GM23338 (cell line): ENCODE results near the gene MBOAT7. TPM values are rescaled to one million over a fixed set of nuclear protein-coding genes. Genes with fewer than 3 reads are reported as not detected.

Experiments
- ATAC-seq: fragments of 200-7000 bp; cut with Tn5 transposase; 3 replicates; pipeline ENCODE4 v1.9.1; 2020
- DNase-seq: peaks from one replicate; pipeline ENCODE4 v3.0.0-alpha.2; 2015; ENCODE audit warnings: low spot score
- H2AFZ ChIP-seq: fragments of 200-600 bp; sonication (generic); 2 replicates; pipeline ENCODE4 v1.8.0; 2016; ENCODE audit warnings: antibody characterized with exemption, mild to moderate bottlenecking, moderate library complexity
- H3F3A ChIP-seq: fragments of 200-600 bp; sonication (generic); replicated peaks from 2 replicates; pipeline ENCODE4 v1.8.0; 2017; ENCODE audit warnings: antibody characterized with exemption, mixed run types, low read depth
- H3K27ac ChIP-seq: fragments of 200-600 bp; sonication (generic); 2 replicates; pipeline ENCODE4 v1.6.1; 2016; ENCODE audit warnings: low read depth
- H3K27me3 ChIP-seq: fragments of 200-600 bp; sonication (generic); 2 replicates; pipeline ENCODE4 v1.8.0; 2016; ENCODE audit warnings: mild to moderate bottlenecking, mixed run types, moderate library complexity; ENCODE audit not compliant: insufficient read depth
- H3K36me3 ChIP-seq: fragments of 200-600 bp; sonication (generic); 2 replicates; pipeline ENCODE4 v1.8.0; 2016; ENCODE audit warnings: mild to moderate bottlenecking; ENCODE audit not compliant: insufficient read depth
- H3K4me1 ChIP-seq: fragments of 200-600 bp; sonication (generic); 2 replicates; pipeline ENCODE4 v1.8.0; 2016; ENCODE audit warnings: mild to moderate bottlenecking, moderate library complexity; ENCODE audit not compliant: insufficient read depth
- H3K4me2 ChIP-seq: fragments of 200-600 bp; sonication (generic); 2 replicates; pipeline ENCODE4 v1.7.1; 2017; ENCODE audit warnings: mixed run types
- H3K4me3 ChIP-seq: fragments of 200-600 bp; sonication (generic); 2 replicates; pipeline ENCODE4 v1.6.1; 2016; ENCODE audit warnings: mixed run types
- H3K79me2 ChIP-seq: fragments of 200-600 bp; sonication (generic); replicated peaks from 2 replicates; pipeline ENCODE4 v1.8.0; 2017; ENCODE audit warnings: mild to moderate bottlenecking; ENCODE audit not compliant: insufficient read depth
- H3K9me2 ChIP-seq: fragments of 200-600 bp; sonication (generic); 2 replicates; pipeline ENCODE4 v1.8.0; 2017; ENCODE audit not compliant: insufficient read depth
- H4K20me1 ChIP-seq: fragments of 200-600 bp; sonication (generic); replicated peaks from 2 replicates; pipeline ENCODE4 v1.8.0; 2017; ENCODE audit warnings: mild to moderate bottlenecking; ENCODE audit not compliant: insufficient read depth
- H3K27ac Mint-ChIP-seq: 2 replicates; pipeline ENCODE4 v1.8.0; 2020; ENCODE audit warnings: inconsistent platforms, mild to moderate bottlenecking, moderate library complexity, mixed read lengths
- H3K27me3 Mint-ChIP-seq: 3 replicates; pipeline ENCODE4 v1.8.0; 2022; ENCODE audit warnings: low read depth, mild to moderate bottlenecking, moderate library complexity, mixed read lengths, inconsistent platforms; ENCODE audit not compliant: insufficient read depth, poor library complexity
- H3K36me3 Mint-ChIP-seq: 3 replicates; pipeline ENCODE4 v1.8.0; 2021; ENCODE audit warnings: low read depth, mild to moderate bottlenecking, inconsistent platforms, moderate library complexity, mixed read lengths
- H3K4me1 Mint-ChIP-seq: 3 replicates; pipeline ENCODE4 v1.8.0; 2020; ENCODE audit warnings: mild to moderate bottlenecking, inconsistent platforms, mixed read lengths
- H3K4me3 Mint-ChIP-seq: 3 replicates; pipeline ENCODE4 v1.8.0; 2021; ENCODE audit warnings: moderate library complexity, mild to moderate bottlenecking, inconsistent platforms, mixed read lengths
- H3K9me3 Mint-ChIP-seq: 3 replicates; pipeline ENCODE4 v1.8.0; 2020; ENCODE audit warnings: moderate library complexity, mild to moderate bottlenecking, inconsistent platforms, mixed read lengths
- CREB1 ChIP-seq: fragments of 250-450 bp; sonication (Bioruptor Pico); IDR thresholded peaks from 2 replicates; pipeline ENCODE4 v1.5.0; 2020; ENCODE audit warnings: low read depth, mild to moderate bottlenecking, moderate library complexity
- ETS1 ChIP-seq: IDR thresholded peaks from 2 replicates; pipeline ENCODE4 v1.6.1; 2016; ENCODE audit warnings: antibody characterized with exemption
- EZH2 ChIP-seq: fragments of 200-600 bp; sonication (generic); IDR thresholded peaks from one replicate; pipeline ENCODE4 v1.8.0; 2017; ENCODE audit warnings: antibody characterized with exemption, mild to moderate bottlenecking, low read depth; ENCODE audit not compliant: unreplicated experiment
- JUNB ChIP-seq: IDR thresholded peaks from one replicate; pipeline ENCODE4 v1.6.1; 2016; ENCODE audit warnings: antibody characterized with exemption; ENCODE audit not compliant: unreplicated experiment
- POLR2AphosphoS5 ChIP-seq: IDR thresholded peaks from 2 replicates; pipeline ENCODE4 v1.6.1; 2016; ENCODE audit warnings: antibody characterized with exemption, low read depth
- ZNF331 ChIP-seq: fragments of 250-450 bp; sonication (Bioruptor Pico); IDR thresholded peaks from 2 replicates; pipeline ENCODE4 v1.5.0; 2020; ENCODE audit warnings: low read depth, mild to moderate bottlenecking, moderate library complexity
- polyA plus RNA-seq: library from polyadenylated mRNA; unstranded; fragments of >200 nt; fragmentation: Nextera tagmentation; extraction: Ambion mirVana; gene quantifications from 2 replicates; pipeline ENCODE4 v1.2.1, GENCODE V29; 2016
- total RNA-seq: library from RNA; depleted of rRNA; stranded (reverse); fragments of >200 nt; shearing (Covaris generic); gene quantifications from 2 replicates; pipeline ENCODE4 v1.2.3, GENCODE V29; 2014
- TF ChIP-seq, protein P1 (sequence below): IDR thresholded peaks from one replicate; pipeline ENCODE4 v1.6.1; 2018; ENCODE audit warnings: antibody characterized with exemption; ENCODE audit not compliant: unreplicated experiment

MBOAT7 gene
- total and polyA plus RNA-seq, 2 experiments from 2014 or later, result 77.8 to 184 TPM

DNA sequence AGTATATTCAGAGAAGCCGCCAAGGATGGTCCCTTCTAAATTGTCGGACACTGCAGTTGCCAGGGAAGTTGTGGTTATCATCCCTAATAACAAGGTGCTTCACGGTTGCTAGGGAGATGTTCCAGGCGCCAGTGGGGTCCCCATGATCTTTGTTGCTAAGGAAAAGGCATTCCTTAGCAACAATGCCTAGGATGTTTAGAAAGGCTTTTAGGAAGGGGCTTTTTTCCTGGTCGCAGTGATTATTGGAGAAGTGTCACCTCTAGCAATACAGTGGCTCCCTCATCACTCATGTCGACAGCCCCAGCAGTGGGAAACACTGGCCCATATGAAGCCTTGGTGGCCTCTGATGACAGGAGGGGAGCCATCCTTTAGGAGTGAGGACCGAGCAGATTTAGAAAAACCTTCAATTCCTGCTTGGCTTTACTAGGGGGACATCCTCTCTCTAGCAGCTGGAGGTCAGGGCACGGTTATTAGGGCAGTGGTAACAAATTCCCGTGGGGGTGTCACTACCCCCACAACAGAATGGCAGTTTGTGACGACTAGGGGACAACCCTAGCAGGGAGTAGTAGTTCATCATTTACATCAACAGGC is 10.0 kb downstream of the MBOAT7 start (continued):
- TF ChIP-seq, protein P1, sequence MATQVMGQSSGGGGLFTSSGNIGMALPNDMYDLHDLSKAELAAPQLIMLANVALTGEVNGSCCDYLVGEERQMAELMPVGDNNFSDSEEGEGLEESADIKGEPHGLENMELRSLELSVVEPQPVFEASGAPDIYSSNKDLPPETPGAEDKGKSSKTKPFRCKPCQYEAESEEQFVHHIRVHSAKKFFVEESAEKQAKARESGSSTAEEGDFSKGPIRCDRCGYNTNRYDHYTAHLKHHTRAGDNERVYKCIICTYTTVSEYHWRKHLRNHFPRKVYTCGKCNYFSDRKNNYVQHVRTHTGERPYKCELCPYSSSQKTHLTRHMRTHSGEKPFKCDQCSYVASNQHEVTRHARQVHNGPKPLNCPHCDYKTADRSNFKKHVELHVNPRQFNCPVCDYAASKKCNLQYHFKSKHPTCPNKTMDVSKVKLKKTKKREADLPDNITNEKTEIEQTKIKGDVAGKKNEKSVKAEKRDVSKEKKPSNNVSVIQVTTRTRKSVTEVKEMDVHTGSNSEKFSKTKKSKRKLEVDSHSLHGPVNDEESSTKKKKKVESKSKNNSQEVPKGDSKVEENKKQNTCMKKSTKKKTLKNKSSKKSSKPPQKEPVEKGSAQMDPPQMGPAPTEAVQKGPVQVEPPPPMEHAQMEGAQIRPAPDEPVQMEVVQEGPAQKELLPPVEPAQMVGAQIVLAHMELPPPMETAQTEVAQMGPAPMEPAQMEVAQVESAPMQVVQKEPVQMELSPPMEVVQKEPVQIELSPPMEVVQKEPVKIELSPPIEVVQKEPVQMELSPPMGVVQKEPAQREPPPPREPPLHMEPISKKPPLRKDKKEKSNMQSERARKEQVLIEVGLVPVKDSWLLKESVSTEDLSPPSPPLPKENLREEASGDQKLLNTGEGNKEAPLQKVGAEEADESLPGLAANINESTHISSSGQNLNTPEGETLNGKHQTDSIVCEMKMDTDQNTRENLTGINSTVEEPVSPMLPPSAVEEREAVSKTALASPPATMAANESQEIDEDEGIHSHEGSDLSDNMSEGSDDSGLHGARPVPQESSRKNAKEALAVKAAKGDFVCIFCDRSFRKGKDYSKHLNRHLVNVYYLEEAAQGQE, result no peak
- TF ChIP-seq JUNB (no peak), ETS1 (no peak), ZNF331 (CRISPR knock-in tag) (no peak), CREB1 (CRISPR knock-in tag) (no peak), EZH2 (no peak)

DNA sequence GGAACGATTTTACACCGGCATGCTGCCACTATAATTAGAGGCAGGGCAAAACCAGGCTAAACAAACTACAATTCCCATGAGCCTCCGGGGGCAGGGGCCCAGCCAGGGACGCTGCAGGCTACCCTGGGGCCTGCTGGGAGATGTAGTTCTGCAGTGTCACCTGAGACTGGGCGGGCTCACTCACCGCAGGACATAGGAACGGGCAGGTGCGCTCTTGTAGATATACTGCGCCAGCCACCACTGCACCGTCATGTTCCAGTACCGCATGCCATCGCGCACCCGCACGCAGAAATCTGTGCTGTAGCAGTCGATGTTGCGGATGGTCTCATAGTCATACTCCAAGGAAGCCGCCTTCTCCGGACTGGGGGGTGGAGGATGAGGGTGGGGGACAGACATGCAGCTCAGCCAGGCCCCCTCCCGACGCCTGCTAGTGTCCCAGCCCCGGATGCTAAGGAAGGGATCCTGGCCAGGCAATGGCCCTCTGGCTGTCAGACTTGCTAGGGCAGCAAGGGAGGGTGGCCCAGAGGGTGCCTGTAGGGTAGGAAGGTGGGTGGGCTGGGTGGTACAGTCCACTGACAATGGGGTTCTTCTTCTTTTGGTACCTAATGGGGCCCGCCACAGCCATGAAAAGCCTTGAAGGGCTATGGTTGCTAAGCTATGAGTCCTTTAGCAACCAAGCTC is 10.7 kb downstream of the MBOAT7 start:
- Mint-ChIP-seq H3K4me1 (peaks cover 14% of the 10 kb centered on the region), H3K27me3 (peaks cover 25% of the 10 kb centered on the region), H3K9me3 (no peaks in the 10 kb centered on the region; the same call in 1 of the 3 replicates), H3K36me3 (peaks cover 32% of the 10 kb centered on the region), H3K27ac (peak overlapping the region; percentile 59), H3K4me3 (peak overlapping the region; percentile 46)
- peaks cover 11% of the 10 kb centered on the region for H3F3A ChIP-seq
- H3K79me2 ChIP-seq, result no peaks in the 10 kb centered on the region
- peaks cover 13% of the 10 kb centered on the region for H4K20me1 ChIP-seq
- peaks cover 9% of the 10 kb centered on the region; the same call in 1 of the 2 replicates for H3K36me3 ChIP-seq
- H3K4me3 ChIP-seq, result peak overlapping the region; percentile 27; the same call in 1 of the 2 replicates
- H3K27ac ChIP-seq, result no peak overlapping the region
- DNase-seq (peak; percentile 91), ATAC-seq (peak; percentile 82)
- H3K27me3 ChIP-seq, result no peaks in the 10 kb centered on the region
- peaks cover 2% of the 10 kb centered on the region; the same call in 1 of the 2 replicates for H3K4me1 ChIP-seq
- no peak for TF ChIP-seq JUNB
- TF ChIP-seq POLR2AphosphoS5, result peak; percentile 75
- 0 out of 2 replicates have a peak, but pooled peaks have one; percentile 14 for TF ChIP-seq CREB1 (CRISPR knock-in tag)
- TF ChIP-seq ETS1, result peak; percentile 98
- peak overlapping the region; percentile 65; the same call in 1 of the 2 replicates for H3K4me2 ChIP-seq
- no peaks in the 10 kb centered on the region for H3K9me2 ChIP-seq
- no peak overlapping the region for H2AFZ ChIP-seq
